COR-L47 (cell line): ENCODE results near the gene FHOD3.
A peak's percentile ranks its signal among the peaks of the same experiment; 100 is the strongest.
"Not testable (repeated sequence)": the region's sequence is repeated elsewhere in the genome, so short reads cannot be mapped to it uniquely, and the experiment has no call there.

ENCODE experiments used
- DNase-seq: peaks from one replicate; lab custom pipeline; 2025; lab: John Stamatoyannopoulos, UW

The FHOD3 gene

GRCh38 chr18:36451454-36452251 is 154.1 kb downstream of the FHOD3 start:
- DNase-seq, result no peak

DNA sequence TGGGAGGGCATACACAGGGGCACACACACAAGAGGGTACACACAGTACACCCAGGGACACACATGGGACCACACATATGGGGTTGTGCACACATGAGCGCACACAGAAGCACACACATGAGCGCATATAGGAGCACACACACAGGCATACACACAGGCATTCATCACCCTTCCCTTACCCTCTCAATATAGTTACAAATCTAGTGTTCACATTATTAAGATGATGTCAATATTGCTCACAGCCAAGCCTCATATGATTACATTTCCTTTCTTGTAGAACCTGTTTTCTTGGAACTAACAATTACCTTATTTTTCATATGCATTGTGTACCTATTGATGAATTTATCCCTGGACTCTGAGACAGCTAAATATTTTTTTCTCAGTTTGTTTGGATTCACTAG is 156.7 kb downstream of the FHOD3 start:
- DNase-seq, result no peak

- peak; percentile 59 for DNase-seq
Observed at GRCh38 chr18:36454848-36455458, 157.4 kb downstream of the FHOD3 start.

GRCh38 chr18:36455931-36456330 is 158.4 kb downstream of the FHOD3 start:
- no peak for DNase-seq

- DNase-seq, result no peak
Observed at GRCh38 chr18:36456622-36457021, 159.1 kb downstream of the FHOD3 start.

- no peak for DNase-seq
Observed at GRCh38 chr18:36457683-36458082, 160.2 kb downstream of the FHOD3 start.

DNA sequence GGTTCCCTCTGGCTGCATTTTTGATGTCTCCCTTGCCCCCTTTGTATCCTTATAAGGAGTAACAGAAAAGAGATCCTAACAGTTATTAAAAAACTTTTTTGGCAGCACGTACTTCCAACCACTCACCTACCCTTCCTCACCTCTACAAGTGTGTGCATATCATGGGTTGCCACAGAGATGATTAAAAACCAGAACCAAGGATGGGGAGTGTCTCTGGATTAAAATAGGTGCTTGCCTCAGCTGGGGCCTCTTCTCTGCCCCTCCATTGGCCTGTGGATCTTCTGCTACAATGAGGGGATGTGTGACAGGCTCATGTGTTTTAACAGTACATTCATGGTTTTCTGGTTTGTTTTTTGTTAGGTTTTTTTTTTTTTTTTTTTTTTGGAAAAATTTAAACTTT is 160.8 kb downstream of the FHOD3 start:
- DNase-seq, result no peak

GRCh38 chr18:36459203-36459602 is 161.7 kb downstream of the FHOD3 start:
- DNase-seq, result no peak

GRCh38 chr18:36459786-36460185 is 162.3 kb downstream of the FHOD3 start:
- DNase-seq, result no peak

GRCh38 chr18:36460324-36460850 is 162.9 kb downstream of the FHOD3 start:
- DNase-seq, result no peak

GRCh38 chr18:36460854-36461253 is 163.3 kb downstream of the FHOD3 start:
- DNase-seq, result no peak

GRCh38 chr18:36461551-36461987 is 164.1 kb downstream of the FHOD3 start:
- no peak for DNase-seq

DNA sequence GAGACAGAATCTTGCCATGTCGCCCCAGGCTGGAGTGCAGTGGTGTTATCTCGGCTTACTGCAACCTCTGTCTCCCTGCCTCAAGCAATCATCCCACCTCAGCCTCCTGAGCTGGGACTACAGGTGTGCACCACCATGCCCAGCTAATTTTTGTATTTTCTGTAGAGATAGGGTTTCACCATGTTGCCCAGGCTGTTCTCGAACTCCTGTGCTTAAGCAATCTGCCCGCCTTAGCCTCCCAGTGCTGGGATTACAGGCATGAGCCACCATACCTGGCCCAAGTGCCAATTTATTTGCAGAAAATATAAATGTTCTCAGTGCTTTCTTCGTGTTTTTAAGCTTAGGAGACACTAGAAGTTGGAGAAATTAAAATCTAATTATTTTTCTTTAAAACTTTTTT is 166.0 kb downstream of the FHOD3 start:
- DNase-seq, result not testable (repeated sequence)

DNA sequence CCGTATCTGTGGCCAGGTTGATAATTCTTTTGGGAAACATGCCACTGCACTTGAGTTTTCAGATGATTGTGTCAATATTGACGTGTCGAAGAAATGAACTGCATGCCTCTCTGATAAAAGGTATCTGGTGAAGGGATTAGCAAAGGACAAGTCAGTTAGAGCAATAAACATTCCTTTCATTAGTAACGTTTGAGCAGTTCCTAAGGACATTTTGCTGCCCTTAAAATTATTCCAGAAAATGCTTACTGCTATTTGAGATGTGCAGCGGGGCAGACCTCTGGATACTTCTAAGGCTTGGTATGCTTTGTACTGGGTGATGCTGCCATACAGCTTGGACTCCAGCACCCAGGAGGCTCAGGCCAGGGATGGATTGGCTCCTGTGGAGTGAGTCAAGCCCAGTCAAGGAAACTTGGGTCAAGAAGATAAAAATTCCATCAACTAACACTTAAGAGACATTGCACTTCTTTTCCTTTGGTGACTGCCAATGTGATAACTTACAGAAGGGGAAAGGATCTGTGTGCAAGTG is 166.7 kb downstream of the FHOD3 start:
- no peak for DNase-seq

DNA sequence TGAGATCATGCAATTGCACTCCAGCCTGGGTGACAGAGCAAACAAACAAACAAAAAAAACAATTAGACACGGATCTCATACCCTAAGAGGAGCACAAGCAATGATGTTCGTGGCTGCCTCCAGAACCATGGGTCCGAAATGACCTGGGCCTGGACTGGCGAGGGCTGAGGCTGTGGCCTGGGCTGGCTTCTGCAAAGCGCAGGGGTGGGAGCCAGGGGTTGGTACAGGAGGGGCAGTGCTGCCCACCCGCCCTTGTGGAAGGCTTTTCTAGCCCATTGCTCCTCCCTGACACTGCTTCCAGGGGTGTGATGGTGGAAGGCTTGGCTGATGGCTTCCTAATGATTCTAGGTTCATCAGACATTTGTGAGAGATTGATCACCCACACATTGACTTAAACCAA is 167.8 kb downstream of the FHOD3 start:
- DNase-seq, result no peak

- no peak for DNase-seq
Observed at GRCh38 chr18:36465970-36466369, 168.5 kb downstream of the FHOD3 start.

- no peak for DNase-seq
Observed at GRCh38 chr18:36467614-36468013, 170.1 kb downstream of the FHOD3 start.

- no peak for DNase-seq
Observed at GRCh38 chr18:36468161-36468560, 170.6 kb downstream of the FHOD3 start.

DNA sequence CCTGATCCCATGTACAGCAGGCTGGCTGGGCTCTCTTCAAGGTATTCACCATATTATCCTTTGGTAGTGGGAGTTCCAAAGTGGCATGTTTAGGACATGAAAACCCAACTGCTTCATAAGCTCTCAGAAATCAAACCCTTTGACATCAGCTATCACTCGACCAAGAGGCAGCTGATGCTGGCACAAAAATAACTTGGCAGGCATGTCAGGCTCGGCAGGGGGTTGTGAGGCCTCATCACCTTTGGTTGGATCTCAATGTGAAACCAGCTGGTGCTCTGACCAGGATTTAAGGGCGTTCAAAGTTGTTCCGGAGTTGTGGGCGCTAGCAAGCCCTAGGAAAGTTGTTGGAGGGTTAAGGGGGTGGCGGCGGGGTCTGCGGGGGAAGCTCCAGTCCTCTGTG is 171.9 kb downstream of the FHOD3 start:
- no peak for DNase-seq

- no peak for DNase-seq
Observed at GRCh38 chr18:36470896-36471295, 173.4 kb downstream of the FHOD3 start.

DNA sequence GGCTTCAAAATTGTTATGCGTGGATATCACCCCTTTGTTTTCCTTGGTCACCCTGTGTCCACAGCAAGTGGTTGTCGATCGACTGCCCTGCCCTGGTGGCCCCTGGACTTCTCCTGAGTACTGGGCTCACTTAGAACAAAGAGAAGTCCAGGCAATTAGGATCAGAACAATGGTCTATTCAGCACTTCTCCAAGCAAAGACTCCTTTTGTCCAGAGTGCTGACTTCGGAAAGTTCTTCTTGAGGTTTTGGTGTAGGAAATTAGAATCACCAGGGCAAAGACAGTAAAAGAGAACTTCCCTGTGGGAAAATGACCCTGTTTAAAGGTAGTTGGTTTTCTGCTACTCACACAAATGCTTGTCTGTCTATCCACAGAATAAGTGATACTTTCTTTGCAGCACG is 173.9 kb downstream of the FHOD3 start:
- DNase-seq, result no peak

GRCh38 chr18:36476433-36476832 is 178.9 kb downstream of the FHOD3 start:
- no peak for DNase-seq

- DNase-seq, result no peak
Observed at GRCh38 chr18:36477776-36478175, 180.3 kb downstream of the FHOD3 start.
